Neural cell (in vitro differentiated cells): Measurements from ENCODE around the gene IGF2R.

Experiments used
- EP300 ChIP-seq: fragments of 450-650 bp; conservative IDR thresholded peaks from 2 replicates; pipeline ENCODE4 v1.6.1; 2014; ENCODE audit warnings: antibody characterized with exemption, mild to moderate bottlenecking, moderate library complexity; ENCODE audit not compliant: poor library complexity, severe bottlenecking
- EZH2 ChIP-seq: fragments of 200-600, 300-800 bp; shearing (Covaris generic), sonication (generic); IDR thresholded peaks from 2 replicates; pipeline ENCODE4 v1.6.1; 2014; ENCODE audit warnings: antibody characterized with exemption, low read length, borderline replicate concordance, mild to moderate bottlenecking; ENCODE audit not compliant: insufficient read depth, poor library complexity, severe bottlenecking
- POLR2AphosphoS5 ChIP-seq: IDR thresholded peaks from 2 replicates; pipeline ENCODE4 v1.6.1; 2012
- SMC3 ChIP-seq: fragments of 450-650 bp; conservative IDR thresholded peaks from 2 replicates; pipeline ENCODE4 v1.6.1; 2014; ENCODE audit warnings: antibody characterized with exemption, mild to moderate bottlenecking, moderate library complexity; ENCODE audit not compliant: poor library complexity
- TAF1 ChIP-seq: IDR thresholded peaks from 2 replicates; pipeline ENCODE4 v1.6.1; 2012; ENCODE audit warnings: low read depth
- TF ChIP-seq, protein P1 (sequence below): fragments of 450-650 bp; IDR thresholded peaks from 2 replicates; pipeline ENCODE4 v1.5.1; 2014; ENCODE audit warnings: antibody characterized with exemption, mild to moderate bottlenecking, moderate library complexity; ENCODE audit not compliant: poor library complexity, severe bottlenecking

DNA sequence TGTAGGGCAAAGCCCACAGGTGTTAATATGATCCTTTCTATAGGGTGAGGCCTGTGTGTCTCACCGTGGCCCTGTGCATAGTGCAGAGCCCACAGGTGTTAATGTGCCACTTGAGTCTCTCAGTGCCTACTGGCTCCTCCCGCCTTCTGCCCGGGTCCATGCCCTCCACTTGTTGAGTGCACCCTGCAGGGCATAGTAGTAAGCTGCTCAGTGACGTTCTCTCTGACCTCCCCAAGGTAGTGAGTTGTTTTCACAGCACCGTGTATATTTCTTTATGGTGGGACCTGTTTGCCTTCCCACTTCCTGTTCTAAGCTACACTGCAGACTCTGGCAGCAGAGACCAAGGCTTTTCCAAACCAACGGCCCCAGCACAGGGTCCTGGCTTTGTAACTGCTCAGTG is 88.2 kb downstream of the IGF2R start:
- TF ChIP-seq, protein P1, sequence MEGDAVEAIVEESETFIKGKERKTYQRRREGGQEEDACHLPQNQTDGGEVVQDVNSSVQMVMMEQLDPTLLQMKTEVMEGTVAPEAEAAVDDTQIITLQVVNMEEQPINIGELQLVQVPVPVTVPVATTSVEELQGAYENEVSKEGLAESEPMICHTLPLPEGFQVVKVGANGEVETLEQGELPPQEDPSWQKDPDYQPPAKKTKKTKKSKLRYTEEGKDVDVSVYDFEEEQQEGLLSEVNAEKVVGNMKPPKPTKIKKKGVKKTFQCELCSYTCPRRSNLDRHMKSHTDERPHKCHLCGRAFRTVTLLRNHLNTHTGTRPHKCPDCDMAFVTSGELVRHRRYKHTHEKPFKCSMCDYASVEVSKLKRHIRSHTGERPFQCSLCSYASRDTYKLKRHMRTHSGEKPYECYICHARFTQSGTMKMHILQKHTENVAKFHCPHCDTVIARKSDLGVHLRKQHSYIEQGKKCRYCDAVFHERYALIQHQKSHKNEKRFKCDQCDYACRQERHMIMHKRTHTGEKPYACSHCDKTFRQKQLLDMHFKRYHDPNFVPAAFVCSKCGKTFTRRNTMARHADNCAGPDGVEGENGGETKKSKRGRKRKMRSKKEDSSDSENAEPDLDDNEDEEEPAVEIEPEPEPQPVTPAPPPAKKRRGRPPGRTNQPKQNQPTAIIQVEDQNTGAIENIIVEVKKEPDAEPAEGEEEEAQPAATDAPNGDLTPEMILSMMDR, result no peak
- no peak for TF ChIP-seq EP300
- TF ChIP-seq POLR2AphosphoS5, result no peak
- TF ChIP-seq EZH2, result no peak
- no peak for TF ChIP-seq SMC3
- no peak for TF ChIP-seq TAF1
